Raji (cell line): Measurements from ENCODE around the gene DENND4A.

ENCODE experiments used
- POLR2A ChIP-seq: IDR thresholded peaks from 2 replicates; pipeline ENCODE4 v1.6.1; 2011; ENCODE audit warnings: low read depth, low read length, control low read depth; ENCODE audit not compliant: insufficient read depth

DENND4A gene

DNA sequence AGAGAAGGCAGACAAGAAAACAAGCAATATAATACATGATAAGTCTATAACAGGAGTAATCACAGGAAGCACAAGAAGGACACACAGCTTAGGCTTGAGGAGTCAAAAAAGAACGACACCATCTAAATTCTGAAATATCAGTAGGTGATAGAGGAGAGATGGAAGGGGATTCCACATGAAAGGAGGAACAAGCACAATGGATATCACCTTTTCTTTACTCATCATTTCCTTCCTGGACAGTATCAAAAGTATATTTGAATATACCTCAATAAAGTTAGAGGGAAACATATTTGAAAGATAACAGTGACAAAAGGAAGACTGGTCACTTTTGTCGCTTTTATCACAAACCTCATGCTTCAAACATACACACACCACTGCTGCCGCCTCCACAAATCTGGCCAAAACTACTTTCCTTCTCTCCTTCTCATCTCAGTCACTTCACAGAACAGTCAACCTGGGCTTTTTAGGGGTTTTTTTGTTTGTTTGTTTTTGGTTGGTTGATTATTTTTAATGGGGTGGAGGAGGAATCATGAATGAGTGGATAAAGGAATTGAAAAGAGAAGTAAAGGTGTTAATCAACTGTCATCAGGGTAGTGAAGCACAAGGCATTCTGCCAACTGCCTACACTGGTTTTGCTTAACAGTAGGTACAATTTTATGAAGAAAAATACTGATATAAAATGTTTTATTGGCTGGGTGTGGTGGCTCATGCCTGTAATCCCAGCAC is 18.5 kb downstream of the DENND4A start:
- no peak for TF ChIP-seq POLR2A

DNA sequence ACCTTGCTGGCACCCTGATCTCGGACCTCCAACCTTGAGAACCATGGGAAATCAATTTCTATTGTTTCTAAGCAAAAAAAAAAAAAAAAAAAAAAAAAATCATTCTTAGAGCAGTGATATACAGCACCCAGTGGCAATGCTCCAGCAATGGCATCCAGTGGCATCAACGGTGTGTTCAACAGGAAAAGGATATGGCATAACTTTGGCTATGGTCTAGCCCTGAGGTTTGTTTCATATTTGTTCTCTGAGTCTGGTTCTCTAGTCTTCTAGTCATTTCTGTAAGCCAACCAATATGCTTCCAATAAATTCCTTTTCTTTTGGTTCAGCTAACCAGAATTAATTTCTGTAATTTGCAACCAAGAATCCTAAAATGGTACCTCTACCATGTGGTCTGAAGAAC is 19.2 kb downstream of the DENND4A start:
- no peak for TF ChIP-seq POLR2A

DNA sequence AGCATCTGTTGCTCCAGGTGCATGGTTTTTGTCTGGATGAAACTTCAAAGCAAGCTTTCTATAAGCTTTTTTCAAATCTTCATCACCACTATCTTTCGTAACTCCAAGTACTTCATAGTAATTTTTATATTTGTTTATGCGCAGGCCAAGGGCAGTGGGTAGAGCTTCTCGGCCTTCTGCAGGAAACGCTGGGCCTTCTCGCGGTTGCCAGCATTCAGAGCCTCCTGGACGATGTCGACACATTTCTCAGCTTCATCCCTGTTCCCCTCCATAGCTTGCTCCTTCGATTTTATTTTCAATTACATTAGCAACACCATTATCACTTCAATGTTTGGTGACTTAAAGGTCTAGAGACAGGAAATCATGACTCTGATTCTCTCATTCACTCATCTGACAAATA is 20.2 kb downstream of the DENND4A start:
- no peak for TF ChIP-seq POLR2A

DNA sequence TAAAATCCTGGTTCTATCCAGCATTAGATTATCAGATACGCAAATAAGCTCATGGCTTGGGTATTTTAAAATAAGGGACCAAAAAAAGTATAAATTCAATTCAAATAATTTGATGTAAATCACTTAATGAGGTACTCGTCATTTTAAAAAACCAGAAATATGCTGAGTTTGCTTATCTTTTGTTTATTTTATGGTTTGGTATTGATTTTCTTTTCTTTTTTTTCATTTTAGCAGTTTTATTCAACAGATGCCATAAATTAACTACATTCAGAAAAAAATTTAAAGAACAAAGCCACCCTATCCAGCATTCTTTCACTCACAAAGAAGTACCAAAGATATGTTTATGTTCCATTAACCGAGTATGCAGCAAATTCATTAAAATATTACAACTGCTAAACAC is 22.6 kb downstream of the DENND4A start:
- TF ChIP-seq POLR2A = no peak

DNA sequence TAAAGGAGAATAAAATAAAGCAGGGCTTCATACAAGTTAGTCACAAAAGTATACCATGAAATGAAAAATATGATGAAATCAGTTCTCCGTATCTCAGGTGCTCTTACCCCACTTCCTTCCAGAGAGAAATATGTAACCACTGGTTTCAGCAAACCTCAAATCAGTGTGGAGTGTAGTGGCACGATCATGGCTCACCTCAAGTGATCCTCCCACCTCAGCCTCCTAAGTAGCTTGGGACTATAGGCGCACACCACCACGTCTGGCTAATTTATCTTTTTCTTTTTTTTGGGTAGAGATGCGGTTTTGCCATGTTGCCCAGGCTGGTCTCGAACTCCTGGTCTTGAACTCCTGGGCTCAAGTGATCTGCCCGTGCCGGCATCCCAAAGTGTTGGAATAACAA is 24.2 kb downstream of the DENND4A start:
- no peak for TF ChIP-seq POLR2A

DNA sequence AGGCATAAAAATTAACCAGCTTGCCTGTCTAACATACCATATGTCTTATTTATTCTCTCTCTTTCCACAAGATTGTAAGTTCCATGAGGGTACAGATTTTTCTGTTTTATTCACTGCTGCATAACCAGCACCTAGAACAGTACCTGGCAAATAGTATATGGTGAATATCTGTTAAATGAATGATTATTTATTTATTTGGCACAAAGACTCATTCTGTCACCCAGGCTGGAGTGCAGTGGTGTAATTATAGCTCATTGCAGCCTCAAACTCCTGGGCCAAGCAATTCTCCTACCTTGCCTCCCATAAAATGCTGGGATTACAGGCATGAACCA is 24.9 kb downstream of the DENND4A start:
- no peak for TF ChIP-seq POLR2A

GRCh38 chr15:65766422-65767263 is 25.4 kb downstream of the DENND4A start:
- TF ChIP-seq POLR2A = no peak

DNA sequence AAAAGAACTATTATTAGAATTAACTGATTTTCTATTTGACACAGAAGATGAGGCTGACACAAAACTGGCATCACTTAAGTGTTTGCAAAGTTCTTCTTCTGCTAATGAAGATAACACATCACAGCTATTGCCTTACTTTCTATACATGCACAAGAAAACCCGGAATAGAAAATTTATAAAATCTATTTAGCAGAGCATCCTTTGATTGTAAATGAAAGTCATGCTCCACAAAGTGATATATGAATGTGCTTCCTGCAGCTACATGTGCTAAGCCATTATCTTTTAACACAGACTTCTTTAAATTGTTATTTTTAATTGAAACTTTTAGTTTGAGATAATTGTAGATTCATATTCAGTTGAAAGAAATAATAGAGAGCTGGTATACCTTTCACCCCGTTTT is 27.0 kb downstream of the DENND4A start:
- no peak for TF ChIP-seq POLR2A

GRCh38 chr15:65762914-65763787 is 28.9 kb downstream of the DENND4A start:
- TF ChIP-seq POLR2A = no peak

DNA sequence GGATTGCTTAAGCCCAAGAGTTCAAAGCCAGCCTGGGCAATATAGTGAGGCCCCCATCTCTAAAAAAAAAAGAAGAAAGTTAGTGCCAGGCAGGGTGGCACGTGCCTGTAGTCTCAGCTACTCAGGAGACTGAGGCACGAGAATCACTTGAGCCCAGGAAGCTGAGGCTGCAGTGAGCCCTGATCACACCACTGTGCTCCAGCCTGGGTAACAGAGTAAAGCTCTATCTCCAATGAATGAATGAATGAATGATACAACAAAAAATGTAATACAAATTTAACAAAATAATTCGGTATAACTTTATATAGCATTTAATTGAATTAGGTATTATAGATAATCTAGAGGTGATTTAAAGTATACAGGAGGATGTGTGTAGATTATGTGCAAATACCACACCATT is 29.7 kb downstream of the DENND4A start:
- TF ChIP-seq POLR2A = no peak

DNA sequence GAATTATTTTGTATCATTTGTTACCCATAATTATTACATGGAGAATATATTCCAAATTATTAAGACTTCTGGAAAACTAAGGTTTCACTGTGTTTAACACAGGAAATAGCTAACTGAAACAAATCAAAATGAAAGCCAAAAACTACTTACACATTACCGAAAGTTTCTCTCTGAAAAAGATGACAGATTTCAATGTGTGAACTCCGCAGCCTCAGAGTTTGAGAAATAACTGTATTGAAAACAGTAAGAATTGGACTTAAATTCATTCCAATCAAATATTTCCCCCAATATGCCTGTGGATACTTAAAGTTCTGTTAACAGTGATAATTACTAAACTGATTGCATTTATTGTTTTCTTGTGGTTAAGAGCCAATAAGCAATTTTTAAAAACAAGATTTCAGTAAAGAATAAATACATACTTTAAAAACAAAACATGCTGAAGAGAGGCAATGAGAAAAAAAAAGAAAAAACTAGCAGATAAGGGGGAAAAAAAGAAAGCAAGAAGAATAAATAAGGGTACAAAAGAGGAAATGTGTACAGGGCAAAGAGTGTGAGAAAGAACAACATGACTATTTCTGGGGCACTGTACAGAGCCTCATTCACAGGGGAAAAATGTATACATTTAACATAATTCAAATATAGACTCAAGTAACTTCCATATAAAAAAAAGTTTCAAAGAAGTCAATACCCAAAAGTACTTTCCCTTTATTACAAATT is 30.7 kb downstream of the DENND4A start:
- TF ChIP-seq POLR2A = no peak

- TF ChIP-seq POLR2A = no peak
Observed at GRCh38 chr15:65759441-65759840, 32.7 kb downstream of the DENND4A start.

DNA sequence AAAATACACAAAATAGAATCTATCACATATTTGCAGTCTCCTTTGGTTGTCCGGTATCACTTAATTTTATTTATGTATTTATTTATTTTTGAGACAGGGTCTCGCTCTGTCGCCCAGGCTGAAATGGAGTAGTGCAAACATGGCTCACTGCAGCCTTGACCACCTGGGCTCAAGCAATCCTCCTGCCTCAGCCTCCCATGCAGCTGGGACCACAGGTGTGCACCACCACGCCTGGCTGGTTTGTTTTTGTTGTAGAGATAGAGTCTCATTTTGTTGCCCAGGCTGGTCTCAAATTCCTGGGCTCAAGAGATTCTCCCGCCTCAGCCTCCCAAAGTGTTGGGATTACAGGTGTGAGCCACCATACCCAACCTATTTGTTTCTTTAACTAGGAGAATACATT is 33.9 kb downstream of the DENND4A start:
- no peak for TF ChIP-seq POLR2A

- no peak for TF ChIP-seq POLR2A
Observed at GRCh38 chr15:65757256-65757655, 34.8 kb downstream of the DENND4A start.

DNA sequence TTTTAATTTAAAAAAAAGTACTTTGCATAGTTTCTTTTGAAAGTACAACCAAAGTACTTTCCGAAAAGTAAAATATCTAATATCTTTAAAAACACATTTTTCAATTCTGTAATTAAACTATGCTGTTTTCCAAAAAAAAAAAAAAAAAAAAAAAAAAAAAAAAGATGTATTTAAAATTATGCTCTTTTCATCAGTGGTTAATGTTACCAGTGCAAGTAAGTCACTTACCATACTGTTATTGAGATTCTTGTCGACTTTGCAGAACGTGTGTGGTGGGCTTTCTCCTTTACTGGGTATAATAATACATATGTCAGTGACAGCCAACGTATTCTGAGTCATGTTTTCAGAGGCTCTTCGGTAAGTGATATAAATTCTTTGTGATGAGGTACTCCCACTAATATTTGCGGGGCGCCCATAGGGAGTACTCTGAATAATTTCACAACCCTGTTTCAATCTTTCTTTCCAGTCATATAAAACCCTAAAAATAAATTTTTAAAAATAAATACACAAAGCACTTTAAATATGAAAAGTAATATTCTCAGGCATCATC is 39.9 kb downstream of the DENND4A start:
- TF ChIP-seq POLR2A = no peak

DNA sequence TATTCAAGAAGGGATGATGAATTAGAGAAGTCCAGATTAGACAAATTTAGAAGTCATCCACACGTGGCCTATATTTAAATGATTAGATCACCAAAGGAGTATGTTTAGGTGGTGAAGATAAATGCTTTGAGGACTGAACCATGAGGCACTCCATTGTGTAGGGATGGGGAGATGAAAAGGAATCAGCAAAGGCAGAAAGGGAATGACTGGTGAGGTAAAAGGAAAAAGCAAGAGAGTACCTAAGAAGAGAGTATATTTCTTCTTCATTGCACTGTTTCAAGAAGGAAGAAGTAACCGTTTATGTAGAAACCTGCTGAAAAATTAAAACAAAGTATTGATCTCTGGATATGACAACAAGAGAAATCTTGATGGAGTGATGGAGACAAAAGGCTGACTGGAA is 40.7 kb downstream of the DENND4A start:
- TF ChIP-seq POLR2A = no peak
